Measurements from ENCODE around the gene CST9L.
"Not testable (repeated sequence)": the region's sequence is repeated elsewhere in the genome, so short reads cannot be mapped to it uniquely, and the experiment has no call there.

The CST9L gene

DNA sequence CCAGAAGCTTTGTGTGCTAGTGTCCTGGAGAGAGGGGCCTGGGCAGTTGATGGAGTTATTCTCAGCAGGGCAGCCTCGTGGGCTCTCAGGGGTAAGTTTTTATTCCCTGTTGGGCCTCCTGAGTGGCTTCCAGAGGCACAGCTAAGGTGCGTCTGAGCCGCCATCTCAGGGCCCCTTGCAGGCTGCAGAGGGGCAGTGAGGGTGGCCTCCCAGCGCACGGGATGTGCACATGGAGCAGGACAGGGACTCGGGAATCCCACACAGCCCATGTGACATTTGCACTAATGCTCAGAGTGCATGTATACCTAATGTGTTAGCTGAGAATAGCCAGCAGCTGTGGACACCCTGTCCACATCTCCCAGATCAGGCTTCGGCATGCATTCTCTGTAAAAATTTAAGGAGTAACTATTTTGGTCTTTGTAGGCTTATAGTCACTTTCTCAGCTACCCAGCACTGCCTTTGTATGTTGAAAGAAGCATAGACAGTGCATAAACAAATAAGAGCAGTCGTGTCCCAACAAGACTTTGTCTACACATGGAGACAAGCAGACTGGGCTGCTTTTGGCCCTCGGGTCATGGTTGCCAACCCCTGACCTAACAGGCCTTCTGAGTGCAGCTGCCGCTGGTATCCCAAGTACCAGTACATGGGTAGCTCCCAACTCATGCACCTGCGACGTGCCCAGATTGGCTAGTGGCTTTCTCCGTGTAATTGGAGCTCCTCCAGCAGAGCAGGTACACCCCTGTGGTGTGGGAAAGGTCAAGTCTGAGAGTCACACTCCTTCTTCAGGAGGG, 18.6 kb upstream of the CST9L start:
- no peak for FAIRE-seq
- TF ChIP-seq, protein P1, sequence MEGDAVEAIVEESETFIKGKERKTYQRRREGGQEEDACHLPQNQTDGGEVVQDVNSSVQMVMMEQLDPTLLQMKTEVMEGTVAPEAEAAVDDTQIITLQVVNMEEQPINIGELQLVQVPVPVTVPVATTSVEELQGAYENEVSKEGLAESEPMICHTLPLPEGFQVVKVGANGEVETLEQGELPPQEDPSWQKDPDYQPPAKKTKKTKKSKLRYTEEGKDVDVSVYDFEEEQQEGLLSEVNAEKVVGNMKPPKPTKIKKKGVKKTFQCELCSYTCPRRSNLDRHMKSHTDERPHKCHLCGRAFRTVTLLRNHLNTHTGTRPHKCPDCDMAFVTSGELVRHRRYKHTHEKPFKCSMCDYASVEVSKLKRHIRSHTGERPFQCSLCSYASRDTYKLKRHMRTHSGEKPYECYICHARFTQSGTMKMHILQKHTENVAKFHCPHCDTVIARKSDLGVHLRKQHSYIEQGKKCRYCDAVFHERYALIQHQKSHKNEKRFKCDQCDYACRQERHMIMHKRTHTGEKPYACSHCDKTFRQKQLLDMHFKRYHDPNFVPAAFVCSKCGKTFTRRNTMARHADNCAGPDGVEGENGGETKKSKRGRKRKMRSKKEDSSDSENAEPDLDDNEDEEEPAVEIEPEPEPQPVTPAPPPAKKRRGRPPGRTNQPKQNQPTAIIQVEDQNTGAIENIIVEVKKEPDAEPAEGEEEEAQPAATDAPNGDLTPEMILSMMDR (IDR thresholded peaks at IDR 0.05; ENCODE audit: insufficient read depth, missing control alignments) = no peak
- no peak for DNase-seq (ENCODE audit: insufficient read length, low spot score)

DNA sequence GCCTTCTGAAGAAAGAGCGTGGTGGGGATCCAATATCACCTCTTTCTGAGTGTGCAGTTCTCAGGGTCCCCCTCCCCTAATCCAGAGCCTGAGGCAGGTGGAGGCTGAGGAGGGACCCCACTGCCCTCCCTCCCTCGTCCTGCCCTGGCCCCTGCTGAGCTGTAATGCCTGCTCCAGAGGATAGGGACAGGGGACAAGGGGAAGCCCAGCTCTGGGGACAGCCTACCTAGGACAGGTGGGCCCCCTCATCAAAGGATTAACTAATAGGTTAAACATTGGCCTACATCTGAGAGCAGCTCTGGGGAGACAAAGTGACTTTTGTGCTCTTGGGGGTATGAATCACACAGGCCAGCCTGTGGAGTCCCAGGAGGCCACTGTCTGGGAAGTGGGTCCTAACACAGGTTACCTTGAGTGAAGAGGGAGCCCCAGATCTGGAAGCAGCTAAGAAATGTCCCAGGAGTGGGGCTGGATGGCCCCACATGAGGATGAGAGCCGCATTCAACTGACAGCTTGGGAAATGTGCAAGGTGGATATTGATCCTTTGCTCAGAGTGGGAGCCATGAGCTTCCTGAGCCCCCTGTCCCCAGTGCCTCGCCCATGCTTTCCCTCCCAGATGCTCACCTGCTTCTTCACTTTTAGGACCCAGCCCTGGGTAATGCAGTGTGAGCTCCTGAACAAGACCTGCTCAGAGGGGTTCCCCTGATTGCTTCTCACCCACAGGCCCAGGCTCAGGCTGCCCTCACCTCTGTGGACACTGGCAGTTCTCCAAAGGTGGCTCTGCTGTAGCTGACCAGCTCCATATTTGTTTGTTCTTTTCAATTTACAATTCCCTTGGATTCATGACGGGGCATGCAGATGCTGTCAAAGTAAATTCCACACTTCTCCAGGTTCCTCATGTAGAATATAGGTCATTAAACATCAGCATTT, 17.8 kb upstream of the CST9L start:
- FAIRE-seq (no peak), DNase-seq (ENCODE audit: insufficient read length, low spot score) (no peak)

DNA sequence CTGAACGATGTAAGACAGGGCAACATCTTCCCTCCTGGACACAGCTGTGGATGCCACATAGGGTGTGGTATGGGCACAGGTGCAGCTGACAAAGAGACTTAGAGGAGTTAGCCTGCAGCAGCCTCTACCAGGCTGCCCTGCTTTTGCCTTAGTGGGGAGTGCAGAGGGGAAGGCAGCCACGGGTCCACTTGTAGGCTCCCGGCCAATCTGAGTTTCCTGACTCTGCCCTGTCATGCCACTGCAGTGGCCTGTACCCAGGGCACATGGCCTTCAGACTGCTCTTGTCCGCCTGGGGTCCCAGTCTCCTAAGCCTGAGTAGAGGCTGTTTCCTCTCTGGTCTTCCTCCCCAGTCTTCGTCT, 17.1 kb upstream of the CST9L start:
- FAIRE-seq = no peak
- DNase-seq (ENCODE audit: insufficient read length, low spot score) = no peak
- TF ChIP-seq, protein P1 (IDR thresholded peaks at IDR 0.05; ENCODE audit: insufficient read depth, missing control alignments) = no peak

More for the DNA sequence above, 17.8 kb upstream of the CST9L start:
- TF ChIP-seq, protein P1 (IDR thresholded peaks at IDR 0.05; ENCODE audit: insufficient read depth, missing control alignments) = no peak

DNA sequence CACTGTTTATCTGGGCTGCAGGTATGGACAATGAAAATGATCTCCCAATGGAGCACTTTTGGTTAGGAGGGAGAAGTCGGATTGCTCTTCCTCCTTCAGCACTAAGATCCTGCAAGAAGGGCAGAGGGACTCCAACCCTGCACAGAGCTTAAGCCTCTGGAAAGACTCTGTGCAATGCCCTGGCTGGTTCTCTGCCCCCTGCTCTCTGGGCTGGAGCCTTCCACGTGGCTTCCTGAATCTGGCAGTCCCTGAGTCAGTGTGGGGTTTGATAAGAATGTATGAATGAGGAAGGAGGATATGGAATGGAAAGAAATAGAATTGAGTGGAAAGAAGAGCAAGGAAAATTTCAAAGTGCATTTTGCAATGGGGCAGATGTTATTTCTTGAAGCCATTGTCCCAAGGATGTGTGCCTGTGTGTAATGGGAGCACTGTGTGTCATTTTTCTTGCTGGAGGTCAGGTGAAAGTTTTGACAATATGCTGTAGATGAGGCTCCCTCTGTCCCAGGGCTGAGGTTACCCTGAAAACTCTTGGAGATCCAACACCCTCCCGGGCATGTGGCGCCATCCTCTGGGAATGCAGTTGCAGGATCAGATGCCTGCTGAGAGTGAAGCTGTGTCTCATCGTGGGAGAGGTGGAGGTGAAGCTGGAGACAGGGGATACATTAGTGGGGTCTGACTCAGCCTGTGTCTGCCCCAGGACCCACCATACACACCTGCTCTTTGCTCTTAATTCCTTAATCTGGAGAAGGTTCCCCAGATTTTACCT, 16.3 kb upstream of the CST9L start:
- no peak for FAIRE-seq
- no peak for DNase-seq (ENCODE audit: insufficient read length, low spot score)
- TF ChIP-seq, protein P1 (IDR thresholded peaks at IDR 0.05; ENCODE audit: insufficient read depth, missing control alignments) = no peak

DNA sequence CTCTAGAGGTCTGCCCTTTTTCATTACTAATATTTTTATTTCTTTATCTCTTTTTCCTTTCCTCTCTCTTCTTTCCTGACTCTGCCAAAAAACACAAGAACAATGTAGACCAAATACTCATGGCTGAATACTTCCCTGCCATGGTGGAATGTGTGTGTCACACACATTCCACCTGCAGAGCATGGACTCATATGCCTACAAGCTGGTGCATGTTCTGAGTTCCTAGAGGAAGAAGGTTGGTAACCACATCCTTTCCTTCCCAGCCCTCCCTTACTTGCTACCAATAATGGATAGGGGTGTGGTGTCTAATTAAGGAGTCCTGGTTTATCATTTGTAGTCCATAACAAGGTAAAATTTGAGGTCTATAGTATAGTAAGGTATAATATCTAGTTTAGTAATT, 15.2 kb upstream of the CST9L start:
- no peak for DNase-seq (ENCODE audit: insufficient read length, low spot score)
- TF ChIP-seq, protein P1 (IDR thresholded peaks at IDR 0.05; ENCODE audit: insufficient read depth, missing control alignments) = no peak
- FAIRE-seq = no peak

DNA sequence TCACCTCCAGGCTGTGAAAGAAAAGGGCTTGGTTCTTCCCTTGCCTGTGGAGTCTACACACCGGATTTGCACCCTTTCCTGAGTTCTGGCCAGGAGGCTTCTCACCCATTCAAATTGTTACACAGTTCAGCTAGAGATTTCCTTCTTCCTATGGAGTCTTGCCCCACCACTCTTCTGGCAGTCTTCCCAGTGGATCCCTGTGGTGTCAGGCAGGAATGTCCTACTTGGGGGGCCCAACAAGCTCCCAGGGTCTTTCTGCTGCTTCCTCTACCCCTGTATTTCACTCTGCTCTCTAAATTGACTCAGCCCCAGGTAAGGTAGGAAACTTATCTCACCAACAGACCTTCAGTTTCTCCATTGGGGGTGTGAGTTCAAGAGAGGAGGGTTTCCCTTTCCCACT, 14.0 kb upstream of the CST9L start:
- TF ChIP-seq, protein P1 (IDR thresholded peaks at IDR 0.05; ENCODE audit: insufficient read depth, missing control alignments) = no peak
- DNase-seq (ENCODE audit: insufficient read length, low spot score) (no peak), FAIRE-seq (no peak)

DNA sequence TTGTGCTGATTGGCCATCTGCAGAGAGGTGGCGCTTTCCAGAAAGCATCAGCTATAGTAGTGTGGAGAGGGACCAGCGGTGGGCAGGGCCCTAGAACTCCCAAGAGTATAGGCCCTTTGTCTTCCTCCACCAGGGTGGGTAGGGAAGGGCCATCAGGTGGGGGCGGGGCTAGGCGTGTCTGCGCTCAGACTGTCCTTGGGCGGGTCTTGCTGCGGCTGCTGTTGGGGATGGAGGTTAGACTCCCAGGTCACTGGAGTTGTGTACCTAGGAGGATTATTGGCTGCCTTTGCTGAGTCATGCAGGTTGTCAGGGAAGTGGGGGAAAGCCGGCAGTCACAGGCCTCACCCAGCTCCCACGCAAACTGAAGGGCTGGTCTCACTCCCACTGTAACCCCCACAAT, 13.5 kb upstream of the CST9L start:
- not testable (repeated sequence) for DNase-seq (ENCODE audit: insufficient read length, low spot score); FAIRE-seq

Measured in D721Med (cell line).